ENCODE measurements around the gene FCRL4.
"Not testable (repeated sequence)": the region's sequence is repeated elsewhere in the genome, so short reads cannot be mapped to it uniquely, and the experiment has no call there.

Gene FCRL4

DNA sequence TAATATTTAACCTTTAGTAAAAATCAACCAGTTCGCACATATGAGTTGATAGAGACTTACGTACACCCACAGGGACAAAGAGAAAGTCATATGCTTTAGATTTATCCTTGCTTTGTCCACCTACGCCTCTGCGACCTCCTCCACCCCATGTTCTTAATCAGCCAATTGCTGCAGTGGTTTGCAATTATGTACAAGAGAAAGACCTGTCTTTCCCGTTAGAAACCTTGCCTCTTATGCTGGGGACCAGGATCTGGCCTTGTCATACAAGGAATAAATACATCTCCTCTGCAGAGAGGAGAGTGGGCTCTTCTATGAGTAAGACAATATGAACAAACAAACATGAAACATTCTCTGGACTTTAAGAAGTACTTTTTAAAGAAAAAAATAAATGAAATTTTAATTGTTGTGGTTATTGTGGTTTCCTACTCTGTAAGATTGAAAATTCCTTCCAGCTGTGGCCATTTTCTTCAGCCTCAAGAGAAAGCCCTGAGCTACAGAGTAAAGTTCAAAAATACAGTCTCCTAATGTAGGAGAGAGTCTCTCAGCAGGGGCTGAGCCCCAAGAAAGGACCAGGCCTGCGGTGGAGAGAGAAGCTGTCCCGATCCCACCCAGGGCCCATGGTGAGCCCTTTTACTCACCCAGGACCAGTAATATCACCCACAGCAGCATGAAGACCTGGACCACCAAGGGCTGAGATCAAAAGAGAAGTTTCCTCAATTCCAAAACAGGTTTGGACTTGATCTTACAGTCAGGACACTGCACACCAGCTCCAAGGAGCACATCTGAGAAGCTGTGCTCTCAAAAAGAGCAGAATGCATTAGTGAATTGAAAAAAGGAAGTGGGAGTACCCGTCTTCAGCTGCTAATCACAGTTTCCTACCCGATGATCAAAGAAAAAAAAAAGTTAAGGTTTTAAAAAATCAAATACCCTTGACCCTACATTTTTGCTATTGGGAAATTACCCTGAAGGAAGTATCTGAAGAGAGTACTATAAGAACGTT, 45.9 kb downstream of the FCRL4 start, which contains the start of gene FCRL5:
Gene FCRL5 (minus strand): TSS at position 822 of the 1,000 bp plus-strand sequence. CDS start 153 bp downstream, at position 669.
- DNase-seq (ENCODE audit: low spot score) = no peak

DNA sequence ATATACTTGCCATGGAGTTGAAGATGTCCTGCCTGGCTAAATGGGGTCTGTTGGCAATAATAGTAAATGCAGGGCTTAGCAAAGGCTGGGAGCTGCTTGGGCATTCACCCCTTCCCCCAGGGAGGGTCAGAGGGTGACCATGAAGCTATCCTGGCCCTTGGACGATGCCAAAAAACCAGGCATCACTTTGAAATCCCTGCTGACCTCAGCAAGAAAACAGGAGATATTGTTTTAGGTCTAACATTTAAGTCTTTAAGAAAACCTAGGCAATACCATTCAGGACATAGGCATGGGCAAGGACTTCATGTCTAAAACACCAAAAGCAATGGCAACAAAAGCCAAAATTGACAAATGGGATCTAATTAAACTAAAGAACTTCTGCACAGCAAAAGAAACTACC, 49.8 kb downstream of the FCRL4 start:
- not testable (repeated sequence) for DNase-seq (ENCODE audit: low spot score)

DNA sequence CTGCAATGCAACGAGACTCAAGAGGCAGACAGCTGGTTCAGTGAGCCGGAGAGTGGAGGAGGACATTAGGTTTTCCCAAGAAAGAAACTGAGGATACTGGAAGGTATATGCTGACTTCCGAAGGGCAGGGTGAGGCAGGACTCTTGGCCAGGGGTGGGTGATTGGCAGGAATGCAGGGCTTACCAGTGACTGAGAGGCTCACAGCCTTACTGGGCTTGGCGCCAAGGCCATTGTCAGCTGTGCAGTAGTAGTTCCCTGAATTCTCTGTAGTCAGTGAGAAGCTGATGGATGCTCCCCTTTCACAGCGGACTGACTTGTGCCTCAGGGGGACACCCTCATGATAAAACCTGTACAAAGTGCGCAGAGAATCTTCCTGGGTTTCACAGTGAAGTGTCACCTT, 55.2 kb downstream of the FCRL4 start:
- DNase-seq (ENCODE audit: low spot score) = peak; percentile 79

DNA sequence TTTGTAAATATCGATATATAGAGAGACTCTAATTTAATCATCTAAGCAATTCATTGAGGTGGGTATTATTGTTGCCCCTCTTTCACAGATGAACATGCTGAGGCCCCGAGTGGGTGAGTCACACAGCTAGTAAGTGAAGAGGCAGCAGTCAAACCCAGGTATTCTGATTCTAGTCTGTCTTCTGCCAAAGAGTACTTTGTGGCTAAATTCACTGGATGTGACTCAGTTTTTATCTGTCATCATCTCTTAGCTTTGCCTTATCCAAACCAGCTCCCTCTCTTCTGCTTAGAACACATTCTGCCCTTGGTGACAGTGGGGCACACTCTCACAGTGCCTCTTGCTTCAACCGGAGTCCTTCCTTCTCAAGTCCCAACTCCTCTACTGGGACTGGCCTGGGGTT, 57.0 kb downstream of the FCRL4 start:
- peak; percentile 45 for DNase-seq (ENCODE audit: low spot score)

DNA sequence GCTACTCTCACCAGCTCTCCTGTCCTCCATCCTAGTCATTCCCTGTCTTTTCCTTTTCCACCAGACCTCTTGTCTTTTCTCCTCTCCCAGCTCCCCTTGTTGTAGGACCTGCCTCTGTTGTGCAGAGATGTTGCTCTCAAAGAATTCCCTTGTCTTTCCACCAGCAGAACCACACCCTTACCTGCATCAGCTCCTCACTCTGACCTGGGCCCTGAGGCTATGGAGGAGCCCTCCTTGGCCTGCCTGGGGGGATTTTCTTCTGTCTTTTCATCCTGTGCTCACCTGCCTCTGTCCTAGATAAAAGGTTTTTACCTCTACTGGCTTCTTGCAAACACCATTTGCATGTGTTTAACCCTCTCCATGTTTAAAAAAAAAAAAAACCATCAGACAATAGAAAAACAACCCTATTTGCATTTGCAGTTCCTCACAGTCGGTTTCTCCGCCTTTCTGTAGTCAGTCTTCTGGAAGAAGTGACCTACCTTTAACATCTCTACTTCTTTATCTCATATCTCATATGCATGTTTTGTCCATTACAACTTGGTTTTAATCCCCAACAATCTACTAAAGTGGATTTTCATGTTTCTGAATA, 57.6 kb downstream of the FCRL4 start:
- no peak for DNase-seq (ENCODE audit: low spot score)

DNA sequence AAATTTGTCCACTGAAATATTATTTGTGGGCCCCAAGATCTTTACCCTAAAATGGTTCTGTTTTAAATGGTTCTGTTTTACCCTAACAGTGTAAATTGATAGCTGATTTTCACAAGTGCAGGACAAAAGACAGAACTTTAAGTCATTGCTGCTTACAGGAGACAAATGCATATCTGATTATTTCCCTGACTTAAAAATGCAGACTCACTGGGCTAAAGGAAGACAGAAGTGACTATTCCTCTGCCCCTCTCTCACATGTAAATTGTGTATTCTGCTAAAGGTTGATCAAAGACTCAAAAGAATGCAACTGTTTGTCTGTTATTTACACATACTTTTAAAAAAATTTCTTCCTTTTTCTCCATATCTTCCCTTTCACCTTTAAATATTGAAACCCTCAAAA, 58.3 kb downstream of the FCRL4 start:
- DNase-seq (ENCODE audit: low spot score) = no peak

DNA sequence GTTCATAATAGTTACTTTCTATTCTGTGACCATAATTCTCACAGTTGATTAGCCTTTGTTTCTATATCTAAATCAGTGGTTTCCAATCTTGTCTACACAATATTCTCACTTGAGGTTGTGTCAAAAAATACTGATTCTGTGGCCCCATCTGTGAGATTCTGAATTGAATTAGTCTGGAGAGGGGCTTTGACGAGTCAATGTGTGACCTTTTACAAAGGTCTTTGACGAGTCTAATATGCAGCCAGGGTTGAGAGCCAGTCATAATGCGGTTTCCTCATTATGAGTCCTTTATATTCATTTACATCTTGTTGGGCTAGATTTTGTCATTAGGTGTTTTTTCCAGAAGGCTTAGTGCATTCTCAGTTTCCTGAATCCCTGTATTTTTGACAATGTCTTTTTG, 65.3 kb downstream of the FCRL4 start:
- no peak for DNase-seq (ENCODE audit: low spot score)

DNA sequence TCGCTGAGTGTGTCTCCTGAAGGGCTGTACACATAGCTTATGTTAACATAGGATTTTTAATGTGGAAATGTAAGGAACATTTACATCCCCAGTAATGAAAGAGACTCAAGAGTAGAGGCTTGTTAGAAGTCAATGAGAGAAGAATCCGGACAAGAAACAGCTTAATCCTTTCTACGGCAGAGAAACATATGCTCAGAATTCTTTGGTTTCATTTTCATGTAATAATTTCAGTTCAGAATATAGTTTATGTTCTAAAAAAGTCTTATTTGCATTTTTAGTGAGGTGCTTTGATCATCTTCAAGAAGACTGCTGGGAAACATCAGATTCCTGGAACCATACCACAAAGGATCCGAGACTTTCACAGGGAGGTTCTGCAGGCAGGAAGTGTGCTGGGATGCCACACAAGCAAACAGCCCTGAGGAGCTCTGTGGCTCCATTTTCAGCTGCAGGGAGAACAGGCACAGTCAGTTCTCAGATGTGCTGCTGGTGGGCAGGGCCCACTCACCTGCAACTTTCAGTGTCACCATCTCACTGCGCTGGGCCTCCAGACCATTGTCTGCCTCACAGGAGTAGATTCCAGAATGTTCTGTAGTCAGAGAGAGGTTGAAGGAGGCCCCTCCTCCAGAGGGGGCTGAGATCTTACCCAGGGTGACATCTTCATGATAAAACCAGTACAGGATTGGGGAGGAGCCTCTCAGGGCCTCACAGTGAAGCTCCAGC, 74.0 kb downstream of the FCRL4 start:
- DNase-seq (ENCODE audit: low spot score) = no peak

Measured in kidney tubule cell (primary cell).